Endothelial cell of umbilical vein (primary cell): Measurements from ENCODE around the gene ABCC4. TPM values are rescaled to one million over a fixed set of nuclear protein-coding genes. Genes with fewer than 3 reads are reported as not detected.

Experiments
- BruUV-seq: library from RNA; stranded (reverse); fragments of 400-500 nt; replicated peaks from 2 replicates; lab custom pipeline; 2021; lab: Mats Ljungman, UMichigan
- CTCF ChIA-PET: fragments of 300-600, 350-600 bp; sonication (Branson Sonifier 250); formaldehyde crosslinking; loops from one replicate; lab custom pipeline; 2021; ENCODE audit warnings: antibody characterized with exemption, inconsistent platforms; lab: Charles Lee
- POLR2A ChIA-PET: fragments of 300-600, 350-600 bp; sonication (Branson Sonifier 250); formaldehyde crosslinking; loops from one replicate; lab custom pipeline; 2021; ENCODE audit warnings: antibody characterized with exemption, inconsistent platforms; lab: Charles Lee
- DNase-seq: peaks from one replicate; pipeline ENCODE4 v3.0.0-alpha.2; 2011; ENCODE audit warnings: low read depth, low spot score
- FAIRE-seq: peaks from 2 replicates; lab custom pipeline; 2011; peaks lifted over from hg19 to GRCh38; lab: Jason Lieb, UNC
- H2AFZ ChIP-seq: 2 replicates; pipeline ENCODE4 v1.6.0; 2012; ENCODE audit warnings: low read depth, low read length, control low read depth, inconsistent platforms
- H3K27ac ChIP-seq: 2 replicates; pipeline ENCODE4 v1.5.1; 2011; ENCODE audit warnings: low read depth, mild to moderate bottlenecking, control low read depth, low read length, moderate library complexity; ENCODE audit not compliant: insufficient read depth
- H3K27me3 ChIP-seq, 2 experiments: 2 replicates each; pipeline versions ENCODE4 v1.6.0 to v1.6.1; 2011; ENCODE audit warnings: low read length in 2 of 2, mixed read lengths in 1 of 2; ENCODE audit not compliant: control insufficient read depth in 2 of 2, insufficient read depth in 2 of 2
- H3K36me3 ChIP-seq, 2 experiments: 2 replicates in 1 of 2; 3 replicates in 1 of 2; pipeline ENCODE4 v1.5.1; 2011; ENCODE audit warnings: low read length in 2 of 2, mild to moderate bottlenecking in 1 of 2, moderate library complexity in 1 of 2; ENCODE audit not compliant: control insufficient read depth in 2 of 2, insufficient read depth in 2 of 2; ENCODE audit errors: extremely low read depth in 1 of 2
- H3K4me1 ChIP-seq: 3 replicates; pipeline ENCODE4 v1.5.1; 2011; ENCODE audit warnings: mild to moderate bottlenecking, low read length; ENCODE audit not compliant: control insufficient read depth, insufficient read depth; ENCODE audit errors: extremely low read depth
- H3K4me2 ChIP-seq: 2 replicates; pipeline ENCODE4 v1.6.1; 2011; ENCODE audit warnings: low read length, control low read depth, mixed read lengths; ENCODE audit not compliant: insufficient read depth
- H3K4me3 ChIP-seq, 3 experiments: fragments of 200-600 bp in 1 of 3; sonication (generic), shearing (Covaris generic) in 1 of 3; replicated peaks in 1 of 3; 2 replicates each; pipeline ENCODE4 v1.5.1; 2011 to 2016; ENCODE audit warnings: control low read depth in 3 of 3, low read length in 3 of 3, mild to moderate bottlenecking in 2 of 3, inconsistent platforms in 1 of 3, low read depth in 1 of 3, moderate library complexity in 1 of 3; ENCODE audit not compliant: insufficient read depth in 1 of 3
- H3K79me2 ChIP-seq: 2 replicates; pipeline ENCODE4 v1.6.0; 2012; ENCODE audit warnings: low read length, inconsistent platforms; ENCODE audit not compliant: control insufficient read depth, insufficient read depth
- H3K9ac ChIP-seq: replicated peaks from 2 replicates; pipeline ENCODE3; 2011; ENCODE audit warnings: low read length, control low read depth; ENCODE audit not compliant: insufficient read depth; ENCODE audit errors: extremely low read depth
- H3K9me1 ChIP-seq: replicated peaks from 3 replicates; pipeline ENCODE4 v1.6.0; 2011; ENCODE audit warnings: mild to moderate bottlenecking, low read length; ENCODE audit not compliant: control insufficient read depth, insufficient read depth; ENCODE audit errors: extremely low read depth
- H3K9me3 ChIP-seq: replicated peaks from 2 replicates; pipeline ENCODE4 v1.5.1; 2012; ENCODE audit warnings: low read length, inconsistent platforms; ENCODE audit not compliant: control insufficient read depth, insufficient read depth
- H4K20me1 ChIP-seq: replicated peaks from 2 replicates; pipeline ENCODE3; 2011; ENCODE audit warnings: mild to moderate bottlenecking, low read length; ENCODE audit not compliant: control insufficient read depth, insufficient read depth; ENCODE audit errors: extremely low read depth
- CTCF ChIP-seq, 2 donors: IDR thresholded peaks; 1 replicate in 1 of 2; 2 replicates in 1 of 2; pipeline ENCODE4 v1.5.1; 2011; ENCODE audit warnings: low read length in 2 of 2, mild to moderate bottlenecking in 2 of 2, moderate library complexity in 2 of 2, control low read depth in 1 of 2, inconsistent platforms in 1 of 2, low read depth in 1 of 2; ENCODE audit not compliant: insufficient read depth in 1 of 2; ENCODE audit errors: extremely low read depth in 1 of 2
- EZH2 ChIP-seq: IDR thresholded peaks from 2 replicates; pipeline ENCODE4 v1.6.1; 2012; ENCODE audit warnings: borderline replicate concordance, low read depth, mild to moderate bottlenecking, moderate library complexity, low read length, inconsistent platforms; ENCODE audit not compliant: severe bottlenecking
- FOS ChIP-seq: IDR thresholded peaks from 2 replicates; pipeline ENCODE4 v1.6.1; 2011; ENCODE audit warnings: mild to moderate bottlenecking, low read length, moderate library complexity, borderline replicate concordance; ENCODE audit not compliant: insufficient read depth
- GATA2 ChIP-seq: IDR thresholded peaks from 2 replicates; pipeline ENCODE4 v1.7.0; 2011; ENCODE audit warnings: low read depth, mild to moderate bottlenecking, moderate library complexity, mixed read lengths, low read length; ENCODE audit not compliant: insufficient read length, insufficient read depth
- JUN ChIP-seq: IDR thresholded peaks from 2 replicates; pipeline ENCODE4 v1.6.1; 2011; ENCODE audit warnings: borderline replicate concordance, low read depth; ENCODE audit not compliant: insufficient read length, insufficient read depth
- MAX ChIP-seq: IDR thresholded peaks from 2 replicates; pipeline ENCODE4 v1.6.1; 2011; ENCODE audit not compliant: insufficient read depth, insufficient read length
- MYC ChIP-seq: IDR thresholded peaks from one replicate; pipeline ENCODE4 v1.6.1; 2011; ENCODE audit warnings: mild to moderate bottlenecking, low read depth, low read length
- POLR2A ChIP-seq: IDR thresholded peaks from 2 replicates; pipeline ENCODE4 v1.6.1; 2012; ENCODE audit warnings: low read depth, mild to moderate bottlenecking, control low read depth, low read length
- POLR2AphosphoS5 ChIP-seq: IDR thresholded peaks from 2 replicates; pipeline ENCODE4 v1.6.1; 2012; ENCODE audit warnings: low read depth, mild to moderate bottlenecking, control low read depth, low read length, moderate library complexity; ENCODE audit not compliant: insufficient read depth
- dilution Hi-C: fragments of 300-500 bp; cut with MboI; formaldehyde crosslinking; loops from one replicate; pipeline ENCODE4 v1.15.0; 2019; ENCODE audit warnings: low sequenced_read_pairs; ENCODE audit not compliant: extremely low pct_ligation_motif_present
- intact Hi-C: fragments of 100-400 bp; cut with micrococcal nuclease; formaldehyde crosslinking; loops from one replicate; pipeline ENCODE4 v1.10.0; 2022
- polyA plus RNA-seq, 4 experiments: library from polyadenylated mRNA; depleted of rRNA in 3 of 4; stranded (reverse) in 3 of 4; unstranded in 1 of 4; fragments of >200 nt; gene quantifications; 2 replicates each; pipeline versions ENCODE4 v1.2.1 to v1.2.3, GENCODE V29; 2011 to 2012; ENCODE audit warnings: missing spikeins in 1 of 4
- total RNA-seq: library from RNA; stranded (reverse); gene quantifications from 2 replicates; pipeline ENCODE4 v1.2.3, GENCODE V29; 2021

Gene ABCC4
- total and polyA plus RNA-seq, 2 donors (not counting 3 experiments of a cell fraction or from before 2014, with no cell fraction given), result 9.2 to 15.9 TPM

- H2AFZ ChIP-seq, result no peak overlapping the region
- H3K36me3 ChIP-seq, result no peaks in the 10 kb centered on the region
- no TSS peak for BruUV-seq
- H3K4me1 ChIP-seq, result peaks cover 28% of the 10 kb centered on the region
- no peak for FAIRE-seq
- H3K9me1 ChIP-seq, result no peaks in the 10 kb centered on the region
- ChIA-PET CTCF (no interaction called here), POLR2A (no interaction called here)
- no peak overlapping the region for H3K4me2 ChIP-seq
- DNase-seq, result no peak
- TF ChIP-seq POLR2A (no peak), MYC (no peak), EZH2 (no peak), GATA2 (no peak), POLR2AphosphoS5 (no peak), MAX (no peak), JUN (no peak), CTCF (IDR thresholded peaks at IDR 0.05; ENCODE audit: extremely low read depth in 1 of 2, insufficient read depth in 1 of 2, low read depth in 1 of 2, low read length in 2 of 2) (no peak), FOS (no peak)
- no peaks in the 10 kb centered on the region for H3K27me3 ChIP-seq
- no peaks in the 10 kb centered on the region for H4K20me1 ChIP-seq
- intact Hi-C loops, result no loop called here
- no peak overlapping the region for H3K4me3 ChIP-seq
- no peaks in the 10 kb centered on the region for H3K9me3 ChIP-seq
- H3K9ac ChIP-seq, result no peak overlapping the region
- H3K79me2 ChIP-seq, result peaks cover 7% of the 10 kb centered on the region
- dilution Hi-C loops, result no loop called here
- H3K27ac ChIP-seq, result no peak overlapping the region
These were observed 37.0 kb downstream of the ABCC4 start for GRCh38 chr13:95264225-95264624.
